ENCODE results near the gene SLC26A1. TPM values are rescaled to one million over a fixed set of nuclear protein-coding genes. Genes with fewer than 3 reads are reported as not detected.
"Not testable (repeated sequence)": the region's sequence is repeated elsewhere in the genome, so short reads cannot be mapped to it uniquely, and the experiment has no call there.

SLC26A1 gene
- total RNA-seq, 1 donor, result 0.27 TPM

DNA sequence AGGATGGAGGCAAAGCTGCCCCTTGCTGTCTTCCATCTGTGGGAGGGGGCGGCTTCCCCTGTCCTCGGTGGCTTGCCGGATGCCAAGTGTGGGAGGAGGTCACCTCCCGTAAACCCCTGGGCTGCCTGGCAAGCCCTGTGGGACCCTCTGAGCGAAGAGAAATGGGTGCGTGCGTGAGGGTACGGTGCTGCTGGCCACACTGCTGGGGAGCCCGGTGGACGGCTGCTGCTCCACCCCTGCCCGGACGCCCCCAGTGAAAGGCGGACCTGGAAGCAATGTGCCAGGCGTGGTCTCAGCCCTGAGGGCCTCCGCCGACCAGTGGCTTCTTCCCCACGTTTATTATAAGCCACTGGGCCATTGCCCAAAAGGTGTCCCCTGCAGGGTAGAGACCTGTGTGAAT is 10.9 kb downstream of the SLC26A1 start:
- TF ChIP-seq, protein P1, sequence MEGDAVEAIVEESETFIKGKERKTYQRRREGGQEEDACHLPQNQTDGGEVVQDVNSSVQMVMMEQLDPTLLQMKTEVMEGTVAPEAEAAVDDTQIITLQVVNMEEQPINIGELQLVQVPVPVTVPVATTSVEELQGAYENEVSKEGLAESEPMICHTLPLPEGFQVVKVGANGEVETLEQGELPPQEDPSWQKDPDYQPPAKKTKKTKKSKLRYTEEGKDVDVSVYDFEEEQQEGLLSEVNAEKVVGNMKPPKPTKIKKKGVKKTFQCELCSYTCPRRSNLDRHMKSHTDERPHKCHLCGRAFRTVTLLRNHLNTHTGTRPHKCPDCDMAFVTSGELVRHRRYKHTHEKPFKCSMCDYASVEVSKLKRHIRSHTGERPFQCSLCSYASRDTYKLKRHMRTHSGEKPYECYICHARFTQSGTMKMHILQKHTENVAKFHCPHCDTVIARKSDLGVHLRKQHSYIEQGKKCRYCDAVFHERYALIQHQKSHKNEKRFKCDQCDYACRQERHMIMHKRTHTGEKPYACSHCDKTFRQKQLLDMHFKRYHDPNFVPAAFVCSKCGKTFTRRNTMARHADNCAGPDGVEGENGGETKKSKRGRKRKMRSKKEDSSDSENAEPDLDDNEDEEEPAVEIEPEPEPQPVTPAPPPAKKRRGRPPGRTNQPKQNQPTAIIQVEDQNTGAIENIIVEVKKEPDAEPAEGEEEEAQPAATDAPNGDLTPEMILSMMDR (IDR thresholded peaks at IDR 0.05; ENCODE audit: insufficient read depth, low read length), result no peak
- no peak for DNase-seq (ENCODE audit: low read depth)
- H3K4me3 ChIP-seq (ENCODE audit: low read depth, low read length), result no peak overlapping the region

DNA sequence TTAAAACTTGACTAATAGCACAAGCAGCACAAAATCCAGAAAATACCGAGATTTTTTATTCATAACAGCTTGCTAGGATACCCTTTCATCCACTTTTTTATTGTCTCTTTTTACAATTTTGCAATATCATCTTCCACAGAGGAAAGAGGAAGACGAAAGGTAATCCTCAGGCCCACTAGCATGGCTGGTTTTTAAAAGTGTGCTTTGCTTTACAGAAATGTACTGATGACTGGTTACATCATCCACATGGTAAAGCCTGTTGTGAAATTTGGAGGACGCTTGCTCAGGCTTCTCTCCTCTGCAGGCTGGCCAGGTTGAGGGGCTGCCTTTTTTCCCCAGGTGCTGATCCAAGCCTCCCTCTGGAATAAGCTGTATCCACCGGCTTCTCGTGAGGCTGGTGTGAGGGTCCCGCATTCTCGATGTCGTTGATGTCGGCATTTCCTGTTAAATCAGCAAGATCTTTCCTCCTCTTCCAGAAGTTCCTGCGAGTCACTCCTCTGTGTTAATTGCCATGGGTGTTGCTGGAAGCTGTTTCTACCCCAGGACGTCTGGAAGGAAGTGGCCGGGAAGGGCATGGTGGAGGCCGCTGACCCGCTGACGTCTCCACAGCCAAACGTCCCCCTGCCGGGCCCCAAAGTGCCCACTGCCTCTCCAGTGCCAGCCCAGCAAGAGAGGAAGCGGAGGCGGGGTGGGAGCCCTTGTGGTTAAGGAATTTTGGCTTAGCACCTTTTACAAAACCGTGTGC is 14.1 kb downstream of the SLC26A1 start:
- DNase-seq (ENCODE audit: low read depth), result peak; percentile 48
- TF ChIP-seq, protein P1 (IDR thresholded peaks at IDR 0.05; ENCODE audit: insufficient read depth, low read length), result no peak
- no peak overlapping the region for H3K4me3 ChIP-seq (ENCODE audit: low read depth, low read length)

DNA sequence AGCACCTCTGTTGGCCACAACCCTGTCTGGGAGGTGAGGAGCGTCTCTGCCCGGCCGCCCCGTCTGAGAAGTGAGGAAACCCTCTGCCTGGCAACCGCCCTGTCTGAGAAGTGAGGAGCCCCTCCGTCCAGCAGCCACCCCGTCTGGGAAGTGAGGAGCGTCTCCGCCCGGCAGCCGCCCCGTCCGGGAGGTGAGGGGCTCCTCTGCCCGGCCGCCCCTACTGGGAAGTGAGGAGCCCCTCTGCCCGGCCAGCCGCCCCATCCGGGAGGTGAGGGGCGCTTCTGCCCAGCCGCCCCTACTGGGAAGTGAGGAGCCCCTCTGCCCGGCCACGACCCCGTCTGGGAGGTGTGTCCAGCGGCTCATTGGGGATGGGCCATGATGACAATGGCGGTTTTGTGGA is 17.2 kb downstream of the SLC26A1 start:
- H3K4me3 ChIP-seq (ENCODE audit: low read depth, low read length); DNase-seq (ENCODE audit: low read depth): not testable (repeated sequence)

DNA sequence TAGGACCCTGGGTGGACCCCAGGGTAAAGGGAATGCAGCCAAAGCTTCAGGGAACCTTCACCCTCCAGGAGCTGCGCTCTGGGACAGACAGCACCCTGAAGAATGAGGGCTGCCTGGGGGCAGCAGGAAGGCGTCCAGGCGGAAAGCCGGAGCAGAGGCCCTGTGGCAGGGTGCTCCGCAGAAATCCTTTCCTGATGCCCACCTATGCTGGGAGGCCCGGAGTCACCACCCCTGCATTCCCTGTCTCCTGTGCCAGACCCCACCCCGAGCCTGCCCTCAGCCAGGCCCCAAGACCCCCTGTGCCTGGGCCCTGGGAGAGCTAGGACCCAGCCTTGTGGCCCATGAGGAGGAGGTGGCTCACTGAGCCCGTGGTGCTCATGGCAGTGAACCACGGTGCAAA is 18.5 kb downstream of the SLC26A1 start:
- TF ChIP-seq, protein P1 (IDR thresholded peaks at IDR 0.05; ENCODE audit: insufficient read depth, low read length), result no peak
- no peak for DNase-seq (ENCODE audit: low read depth)
- no peak overlapping the region for H3K4me3 ChIP-seq (ENCODE audit: low read depth, low read length)

DNA sequence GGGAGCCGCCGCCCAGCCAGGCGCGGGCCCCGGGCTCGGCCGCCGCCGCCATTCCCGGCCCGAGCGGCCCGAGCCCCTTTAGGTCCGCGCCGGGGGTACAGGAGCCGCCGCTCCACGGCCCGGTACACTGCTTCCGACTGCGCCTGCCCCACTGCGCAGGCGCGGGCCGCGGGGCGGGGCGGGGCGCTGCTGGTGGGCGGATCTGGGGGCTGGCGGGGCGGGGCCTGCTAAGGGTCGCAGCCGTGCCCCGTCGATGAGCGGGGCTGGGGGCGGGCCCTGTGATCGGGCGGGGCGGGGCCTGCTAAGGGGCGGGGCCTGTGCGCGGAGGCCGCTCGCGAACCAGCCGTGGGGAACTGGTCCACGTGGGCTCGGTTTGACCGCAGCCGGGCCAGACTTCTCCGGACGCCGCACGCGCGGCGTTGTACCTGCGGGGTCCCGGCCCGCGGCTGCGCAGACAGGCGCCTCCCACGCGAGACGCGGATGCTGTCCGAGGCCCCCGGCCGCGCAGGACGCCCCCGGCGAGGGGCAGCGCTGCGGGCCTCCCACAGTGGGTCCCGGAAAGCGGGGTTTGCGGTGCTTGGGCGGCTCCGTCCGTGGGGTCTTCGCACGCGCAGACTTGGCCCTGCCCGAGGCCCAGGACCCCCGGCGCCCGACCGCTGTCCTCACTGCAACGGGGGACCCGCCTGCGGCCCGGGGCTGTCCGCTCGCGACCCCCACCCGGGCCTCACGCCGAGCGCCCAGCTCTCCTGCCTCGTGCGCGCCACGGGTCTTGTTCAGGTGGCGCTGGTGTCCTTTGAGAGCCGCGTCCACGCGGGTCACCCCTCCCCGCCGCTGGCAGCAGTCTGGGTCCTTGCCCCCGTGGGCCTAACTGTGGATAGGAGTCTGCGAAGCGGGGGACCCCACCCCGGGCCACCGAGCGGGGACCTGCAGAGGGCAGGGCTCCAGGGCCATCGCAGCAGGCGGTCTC is 19.5 kb downstream of the SLC26A1 start, which contains the start of gene DGKQ:
TSS of gene DGKQ (minus strand) at position 139 of the 967 bp plus-strand sequence. CDS start at position 52, 87 bp downstream.
- TF ChIP-seq, protein P1 (IDR thresholded peaks at IDR 0.05; ENCODE audit: insufficient read depth, low read length), result no peak
- DNase-seq (ENCODE audit: low read depth), result peak; percentile 77
- peak within 1 kb of the TSS; percentile 77 for H3K4me3 ChIP-seq (ENCODE audit: low read depth, low read length)

DNA sequence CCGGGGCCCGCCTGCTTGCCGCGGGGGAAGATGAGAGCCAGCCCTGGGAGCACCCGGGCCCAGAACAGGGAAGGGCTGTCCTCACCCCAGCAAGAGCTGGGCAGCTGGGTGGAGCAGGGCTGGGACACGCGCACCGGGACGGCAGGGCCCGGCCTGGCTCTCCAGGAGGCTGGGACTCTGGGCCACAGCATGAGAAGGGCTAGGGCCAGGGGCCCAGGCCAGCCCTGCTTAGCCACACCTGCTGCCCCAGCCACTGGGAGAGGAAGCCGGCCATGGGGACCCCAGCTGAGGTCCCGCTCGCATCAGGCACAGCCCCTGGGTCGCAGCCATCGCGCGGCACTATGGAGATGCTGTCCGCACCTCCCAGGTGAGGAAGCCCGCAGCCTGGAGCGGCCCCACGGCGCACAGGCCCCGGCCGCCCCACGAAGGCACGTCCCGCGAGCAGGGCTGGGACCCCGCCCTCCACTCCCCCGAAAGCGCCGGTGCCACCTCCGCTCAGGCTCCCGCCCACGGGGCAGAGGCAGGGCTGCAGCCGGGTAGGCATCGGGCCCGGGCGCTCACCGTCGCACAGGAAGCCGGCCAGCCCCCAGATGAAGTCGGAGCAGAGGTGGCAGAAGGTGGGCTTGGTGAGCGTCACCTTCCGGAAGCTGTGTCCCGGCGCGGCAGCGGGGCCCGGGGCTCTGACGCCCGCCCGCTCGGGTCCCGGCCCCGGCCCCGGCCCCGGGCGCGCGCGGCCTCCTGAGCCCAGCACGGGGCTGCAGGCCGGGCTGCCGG is 20.4 kb downstream of the SLC26A1 start:
- TF ChIP-seq, protein P1 (IDR thresholded peaks at IDR 0.05; ENCODE audit: insufficient read depth, low read length), result no peak
- peak overlapping the region; percentile 77 for H3K4me3 ChIP-seq (ENCODE audit: low read depth, low read length)
- DNase-seq (ENCODE audit: low read depth), result peak; percentile 12
